Right lobe of liver (tissue), 6 donors: Measurements from ENCODE around the gene ADGRE2. TPM values are rescaled to one million over a fixed set of nuclear protein-coding genes. Genes with fewer than 3 reads are reported as not detected.

ENCODE experiments used
- ATAC-seq, 4 donors: fragments of 200-7000 bp; cut with Tn5 transposase; one replicate each; pipeline ENCODE4 v1.9.1; 2020; ENCODE audit warnings: mild to moderate bottlenecking in 4 of 4, moderate library complexity in 4 of 4
- DNase-seq, 3 donors: peaks; one replicate each; pipeline ENCODE4 v3.0.0-alpha.2; 2020
- H3K27ac ChIP-seq, 3 donors: fragments of 200-600 bp; one replicate each; pipeline ENCODE4 v1.8.0; 2022
- H3K27me3 ChIP-seq, 2 donors: fragments of 200-600 bp; one replicate each; pipeline ENCODE4 v1.8.0; 2022
- H3K36me3 ChIP-seq, 4 donors: fragments of 200-600 bp; sonication (generic) in 1 of 4; one replicate each; pipeline versions ENCODE4 v1.5.1 to v1.8.0; 2017 to 2022; ENCODE audit warnings: control low read depth in 1 of 4
- H3K4me1 ChIP-seq, 4 donors: fragments of 200-600 bp; sonication (generic) in 1 of 4; one replicate each; pipeline versions ENCODE4 v1.5.1 to v1.8.0; 2017 to 2022; ENCODE audit warnings: control low read depth in 1 of 4
- H3K4me3 ChIP-seq, 3 donors: fragments of 200-600 bp; one replicate each; pipeline ENCODE4 v1.8.0; 2022
- H3K9me3 ChIP-seq, 4 donors: fragments of 200-600 bp; sonication (generic) in 1 of 4; one replicate each; pipeline versions ENCODE4 v1.5.1 to v1.8.0; 2017 to 2022; ENCODE audit warnings: control low read depth in 1 of 4
- POLR2A ChIP-seq: fragments of 450-650 bp; IDR thresholded peaks from one replicate; pipeline ENCODE4 v1.6.1; 2017; ENCODE audit warnings: antibody characterized with exemption, mild to moderate bottlenecking
- WGBS: methylation state at CpG from one replicate; pipeline ENCODE4 v1.1.6; 2018; ENCODE audit warnings: low coverage, low lambda C conversion rate; ENCODE audit not compliant: insufficient coverage; ENCODE audit errors: missing lambda C conversion rate; 5-methylcytosine and 5-hydroxymethylcytosine counted together
- intact Hi-C, 2 donors: fragments of 100-400 bp; cut with DNase I; formaldehyde crosslinking; loops; one replicate each; pipeline versions ENCODE4 v1.11.2 to v1.14.1; 2022
- small RNA-seq, 2 experiments: library from RNA; depleted of rRNA; stranded (forward); fragments of <200 nt; gene quantifications; one replicate each; pipeline ENCODE3, GENCODE V24; 2016
- total RNA-seq, 6 experiments: library from RNA; depleted of rRNA in 2 of 6; stranded (reverse); fragments of >200 nt in 2 of 6; fragmentation: NEBNext Ultra II Directional in 3 of 6; extraction: Animal tissue kit (Norgen Biotek cat#: 25700) in 3 of 6; gene quantifications; one replicate each; pipeline versions ENCODE4 v1.1.0 to v1.2.4, GENCODE V29; 2016 to 2023
- TF ChIP-seq, protein P1 (sequence below), 4 donors: fragments of 200-600 bp in 3 of 4; fragments of 450-650 bp in 1 of 4; IDR thresholded peaks; one replicate each; pipeline versions ENCODE4 v1.5.1 to v1.8.0; 2016 to 2022; ENCODE audit warnings: antibody characterized with exemption in 4 of 4, mild to moderate bottlenecking in 2 of 4
- donor health status: DM: no; HTN: yes; CAD: no.
- donor health status: DM: no; HTN: no; CAD: no.
- donor health status: DM: no; HTN: no; CAD: no.
- donor health status: DM: no; HTN: yes; CAD: no.
- donor health status: DM: no; HTN: yes; CAD: no.

Gene ADGRE2
- total RNA-seq, 6 experiments from 2014 or later: 1.6 to 5.7 (median 1.9) TPM

DNA sequence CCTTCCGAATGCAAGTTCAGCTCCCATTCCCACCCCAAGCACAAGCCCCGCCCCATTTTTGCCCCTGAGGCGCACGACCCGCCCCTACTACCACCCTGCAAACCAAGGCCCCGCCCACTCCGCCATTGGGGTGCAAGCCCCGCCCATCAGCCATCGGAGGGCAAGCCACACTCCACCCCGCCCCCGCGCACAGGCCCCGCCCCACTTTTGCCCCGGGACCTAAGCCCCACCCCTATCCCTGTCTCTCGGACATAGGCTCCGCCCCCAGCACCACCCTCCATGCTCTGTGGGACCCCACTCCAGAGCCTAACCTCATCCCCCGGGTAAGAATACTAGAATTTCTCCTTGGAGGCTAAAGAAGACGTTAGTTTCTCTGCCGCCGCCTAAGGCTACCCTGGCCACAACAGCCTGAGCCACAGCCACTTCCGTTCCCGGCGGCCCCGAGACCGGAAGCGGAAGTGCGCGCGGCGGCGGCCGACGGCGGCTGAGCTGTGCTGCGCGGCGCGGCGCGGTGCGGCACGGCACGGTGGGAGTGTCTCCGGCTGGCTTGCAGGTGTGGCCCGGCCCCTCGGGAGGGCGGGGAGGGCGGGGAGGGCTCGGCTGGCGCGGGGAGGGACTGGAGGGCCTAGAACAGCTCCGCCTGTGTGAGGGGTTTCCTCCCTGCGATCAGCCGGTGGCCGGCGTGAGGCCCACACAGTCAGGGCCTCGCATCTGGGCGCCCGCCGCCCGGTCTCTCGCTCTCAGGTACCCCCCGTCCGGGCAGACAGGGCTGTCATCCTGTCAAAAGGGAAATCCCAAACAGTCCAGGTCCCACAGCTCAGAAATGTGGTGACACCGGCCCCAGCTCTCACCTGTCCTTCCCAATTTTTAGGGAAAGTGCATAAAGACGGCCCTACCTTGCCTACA is 88.5 kb downstream of the ADGRE2 start, which contains the start of gene ZNF333:
ZNF333 (plus strand) TSS at position 451 of the 906 bp plus-strand sequence. CDS start 3,444 bp downstream, outside the sequence.
- Histone ChIP-seq H3K9me3 (no peaks in the 10 kb centered on the region), H3K27me3 (no peaks in the 10 kb centered on the region), H3K36me3 (peaks cover 0 to 3% (median 0%) of the 10 kb centered on the region in 4 donors), H3K4me1 (peaks cover 0 to 9% (median 0%) of the 10 kb centered on the region in 4 donors), H3K27ac (peak within 1 kb of the TSS; percentile 85 to 93 (median 91)), H3K4me3 (peak within 1 kb of the TSS; percentile 58 to 77 (median 72))
- DNase-seq: peak; percentile 96 to 97 (median 97)
- intact Hi-C loops: loop anchor here in 1 of 2 donors (10.0 kb wide), 1 partner anchor 115 kb away; the partner anchor contains the start of gene NDUFB7
- peak; percentile 97 to 98 (median 98) for ATAC-seq
- 0% methylated on average over 9 of the region's 66 CpGs for WGBS
- TF ChIP-seq, protein P1, sequence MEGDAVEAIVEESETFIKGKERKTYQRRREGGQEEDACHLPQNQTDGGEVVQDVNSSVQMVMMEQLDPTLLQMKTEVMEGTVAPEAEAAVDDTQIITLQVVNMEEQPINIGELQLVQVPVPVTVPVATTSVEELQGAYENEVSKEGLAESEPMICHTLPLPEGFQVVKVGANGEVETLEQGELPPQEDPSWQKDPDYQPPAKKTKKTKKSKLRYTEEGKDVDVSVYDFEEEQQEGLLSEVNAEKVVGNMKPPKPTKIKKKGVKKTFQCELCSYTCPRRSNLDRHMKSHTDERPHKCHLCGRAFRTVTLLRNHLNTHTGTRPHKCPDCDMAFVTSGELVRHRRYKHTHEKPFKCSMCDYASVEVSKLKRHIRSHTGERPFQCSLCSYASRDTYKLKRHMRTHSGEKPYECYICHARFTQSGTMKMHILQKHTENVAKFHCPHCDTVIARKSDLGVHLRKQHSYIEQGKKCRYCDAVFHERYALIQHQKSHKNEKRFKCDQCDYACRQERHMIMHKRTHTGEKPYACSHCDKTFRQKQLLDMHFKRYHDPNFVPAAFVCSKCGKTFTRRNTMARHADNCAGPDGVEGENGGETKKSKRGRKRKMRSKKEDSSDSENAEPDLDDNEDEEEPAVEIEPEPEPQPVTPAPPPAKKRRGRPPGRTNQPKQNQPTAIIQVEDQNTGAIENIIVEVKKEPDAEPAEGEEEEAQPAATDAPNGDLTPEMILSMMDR (IDR thresholded peaks at IDR 0.05): no peak
- TF ChIP-seq POLR2A: peak; percentile 42

DNA sequence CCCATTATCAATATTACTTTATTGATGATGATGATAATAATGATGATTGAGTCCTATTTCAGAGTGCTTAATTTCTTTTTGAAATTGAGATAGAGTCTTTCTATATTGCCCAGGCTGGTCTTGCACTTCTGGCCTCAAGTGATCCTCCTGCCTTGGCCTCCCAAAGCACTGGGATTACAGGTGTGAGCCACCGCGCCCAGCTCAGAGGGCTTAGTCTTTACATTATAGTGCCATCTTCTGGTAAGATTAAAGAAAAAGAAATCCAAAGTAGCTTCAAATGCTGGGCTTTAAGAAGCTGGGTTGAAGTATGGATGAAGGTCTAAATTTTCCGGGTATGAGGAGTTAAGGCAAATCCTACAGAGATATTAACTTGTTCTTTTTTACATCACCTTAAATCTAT is 91.9 kb downstream of the ADGRE2 start:
- Histone ChIP-seq H3K4me1 (peaks cover 0 to 9% (median 0%) of the 10 kb centered on the region in 4 donors), H3K36me3 (no peaks in the 10 kb centered on the region), H3K27me3 (peaks cover 0 to 7% of the 10 kb centered on the region in 2 donors), H3K4me3 (no peak overlapping the region), H3K27ac (no peak overlapping the region), H3K9me3 (no peaks in the 10 kb centered on the region)
- intact Hi-C loops: loop anchor here in 1 of 2 donors (10.0 kb wide), 1 partner anchor 112 kb away; the partner anchor contains the start of gene NDUFB7
- 14% methylated on average over 3 of the region's 3 CpGs for WGBS
- no peak for ATAC-seq
- DNase-seq: no peak
- no peak for TF ChIP-seq POLR2A
- TF ChIP-seq, protein P1 (IDR thresholded peaks at IDR 0.05): peak in 3 of 4 donors; percentile 27 to 41 (median 32)

DNA sequence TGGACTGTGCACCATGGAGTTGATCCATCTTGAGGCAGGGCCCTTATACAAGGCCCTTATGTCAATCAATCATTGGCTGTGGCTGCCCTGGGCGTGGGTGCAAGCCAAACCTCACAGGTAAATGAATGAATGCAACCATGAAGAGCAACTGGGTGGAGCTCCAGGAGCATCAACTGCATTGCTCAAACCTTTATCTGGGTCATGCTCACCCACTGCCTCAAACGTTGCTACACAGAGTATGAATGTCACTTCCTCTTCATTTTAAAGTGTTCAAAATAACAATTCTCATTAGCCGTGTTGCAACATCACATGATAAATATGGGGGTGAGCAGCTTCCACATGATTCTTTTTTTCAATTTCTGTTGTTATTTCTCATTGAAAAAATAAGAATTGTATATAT is 94.9 kb downstream of the ADGRE2 start:
- intact Hi-C loops: loop anchor here in 1 of 2 donors (10.0 kb wide), 1 partner anchor 109 kb away; the partner anchor contains the start of gene NDUFB7
- ATAC-seq (peak in 2 of 4 donors; percentile 48 to 49), DNase-seq (no peak)
- TF ChIP-seq, protein P1 (IDR thresholded peaks at IDR 0.05): no peak
- no peak for TF ChIP-seq POLR2A
- no peaks in the 10 kb centered on the region for H3K9me3 ChIP-seq
- peaks cover 0 to 7% of the 10 kb centered on the region in 2 donors for H3K27me3 ChIP-seq
- 6% methylated on average over 3 of the region's 3 CpGs for WGBS
- H3K4me1 ChIP-seq: no peaks in the 10 kb centered on the region
- H3K36me3 ChIP-seq: no peaks in the 10 kb centered on the region
- no peak overlapping the region for H3K27ac ChIP-seq
- no peak overlapping the region for H3K4me3 ChIP-seq

Small RNAs within 50 kb of the gene (small RNA-seq; reads per million reads assigned to genes)
- 0 reads per million in 2 experiments for gene AC005255.1

Other genes with a start within 250 kb of the ADGRE2 start
- gene TECR, start 249.0 kb downstream of the ADGRE2 start, total RNA-seq: 10 to 100 TPM; 37.9 to 99.0 (median 77.0) TPM
- gene NDUFB7, start 206.5 kb downstream of the ADGRE2 start, total RNA-seq: 100 to 1,000 TPM in 4 of 6 experiments, 10 to 100 TPM in 2; 81.7 to 275 (median 112) TPM
- gene CLEC17A, start 195.5 kb downstream of the ADGRE2 start, total RNA-seq: not detected
- under 1 TPM in 4 of 6 experiments, not detected in 2; 0.09 to 0.53 (median 0.24) TPM for gene ADGRE3, start 103.7 kb downstream of the ADGRE2 start, total RNA-seq
- gene ZNF333, start 88.5 kb downstream of the ADGRE2 start, total RNA-seq: 1 to 10 TPM; 2.5 to 6.1 (median 3.8) TPM
- gene OR7A5, start 56.6 kb upstream of the ADGRE2 start, total RNA-seq: not detected
- under 1 TPM in 1 of 6 experiments, not detected in 5; 0.02 TPM for gene OR7C1, start 56.6 kb upstream of the ADGRE2 start, total RNA-seq
- gene OR7A10, start 70.4 kb upstream of the ADGRE2 start, total RNA-seq: not detected
- gene OR7A17, start 107.6 kb upstream of the ADGRE2 start, total RNA-seq: not detected
- not detected for gene OR7C2, start 162.9 kb upstream of the ADGRE2 start, total RNA-seq
- not detected for gene SLC1A6, start 201.3 kb upstream of the ADGRE2 start, total RNA-seq